Natural killer cell (primary cell): Measurements from ENCODE around the gene SESN1. TPM values are rescaled to one million over a fixed set of nuclear protein-coding genes. Genes with fewer than 3 reads are reported as not detected.

Experiments used
- ATAC-seq, 3 donors: fragments of 150-1000 bp in 2 of 3; fragments of 200-7000 bp in 1 of 3; cut with Tn5 transposase; 1 replicate in 1 of 3; 2 replicates in 2 of 3; pipeline ENCODE4 v1.10.0; 2021; ENCODE audit warnings: mild to moderate bottlenecking in 2 of 3, moderate library complexity in 2 of 3
- DNase-seq, 2 donors: peaks; one replicate each; pipeline versions ENCODE4 v3.0.0 to v3.0.0-alpha.2; 2013 to 2021; ENCODE audit warnings: mixed read lengths in 1 of 2
- H3K27ac ChIP-seq: one replicate; pipeline ENCODE4 v1.5.1; 2013; ENCODE audit warnings: mild to moderate bottlenecking, low read length
- H3K27me3 ChIP-seq: one replicate; pipeline ENCODE4 v1.6.1; 2013; ENCODE audit warnings: low read length; ENCODE audit not compliant: control insufficient read depth, insufficient read depth
- H3K36me3 ChIP-seq: one replicate; pipeline ENCODE4 v1.6.1; 2013; ENCODE audit warnings: low read length; ENCODE audit not compliant: control insufficient read depth, insufficient read depth
- H3K4me1 ChIP-seq: one replicate; pipeline ENCODE4 v1.6.1; 2013; ENCODE audit warnings: low read length; ENCODE audit not compliant: control insufficient read depth, insufficient read depth
- H3K4me3 ChIP-seq: one replicate; pipeline ENCODE4 v1.5.1; 2013; ENCODE audit warnings: low read length
- H3K9me3 ChIP-seq: one replicate; pipeline ENCODE4 v1.6.1; 2013; ENCODE audit warnings: low read length; ENCODE audit not compliant: control insufficient read depth, insufficient read depth
- H3K27ac Mint-ChIP-seq, 2 donors: one replicate each; pipeline ENCODE4 v1.8.0; 2022; ENCODE audit warnings: mild to moderate bottlenecking in 2 of 2, mixed read lengths in 2 of 2, moderate library complexity in 1 of 2
- H3K27me3 Mint-ChIP-seq, 2 donors: one replicate each; pipeline ENCODE4 v1.8.0; 2022; ENCODE audit warnings: low read depth in 2 of 2, mixed read lengths in 2 of 2
- H3K36me3 Mint-ChIP-seq: one replicate; pipeline ENCODE4 v1.8.0; 2022; ENCODE audit warnings: mixed read lengths
- H3K4me1 Mint-ChIP-seq, 2 donors: one replicate each; pipeline ENCODE4 v1.8.0; 2022; ENCODE audit warnings: mixed read lengths in 2 of 2
- H3K4me3 Mint-ChIP-seq: one replicate; pipeline ENCODE4 v1.8.0; 2022; ENCODE audit warnings: mild to moderate bottlenecking, moderate library complexity, mixed read lengths
- H3K9me3 Mint-ChIP-seq, 2 donors: one replicate each; pipeline ENCODE4 v1.8.0; 2022; ENCODE audit warnings: mixed read lengths in 2 of 2
- CTCF ChIP-seq: fragments of 200-600 bp; IDR thresholded peaks from one replicate; pipeline ENCODE4 v1.8.0; 2022; ENCODE audit warnings: antibody characterized with exemption
- WGBS: methylation state at CpG from one replicate; pipeline ENCODE4 v1.1.7; 2013; ENCODE audit warnings: missing lambda C conversion rate; ENCODE audit not compliant: insufficient coverage; 5-methylcytosine and 5-hydroxymethylcytosine counted together
- intact Hi-C: fragments of 100-400 bp; cut with micrococcal nuclease; formaldehyde crosslinking; loops from one replicate; pipeline ENCODE4 v1.14.2; 2022
- total RNA-seq, 4 donors: library from RNA; stranded (reverse); fragments of 120-200 nt in 1 of 4; gene quantifications; one replicate each; pipeline versions ENCODE4 v1.2.3 to v1.2.4, GENCODE V29; 2013 to 2022

Gene SESN1
- total RNA-seq, 3 donors from 2014 or later (not counting 1 experiment from before 2014, with no cell fraction given), result 52.9 to 106 (median 68.9) TPM

GRCh38 chr6:108957221-108957620, 137.4 kb downstream of the SESN1 start:
- no peak for DNase-seq
- Histone ChIP-seq H3K27ac (no peak overlapping the region), H3K4me1 (peaks cover 40% of the 10 kb centered on the region), H3K27me3 (no peaks in the 10 kb centered on the region), H3K9me3 (no peaks in the 10 kb centered on the region), H3K36me3 (no peaks in the 10 kb centered on the region), H3K4me3 (no peak overlapping the region)
- Mint-ChIP-seq H3K9me3 (no peaks in the 10 kb centered on the region), H3K4me1 (peaks cover 32 to 38% of the 10 kb centered on the region in 2 donors), H3K4me3 (no peak overlapping the region), H3K27ac (no peak overlapping the region), H3K36me3 (no peaks in the 10 kb centered on the region), H3K27me3 (peaks cover 0 to 5% of the 10 kb centered on the region in 2 donors)
- no peak for TF ChIP-seq CTCF
- intact Hi-C loops, result no loop called here
- ATAC-seq, result no peak
- 65% methylated on average over 4 of the region's 4 CpGs for WGBS

GRCh38 chr6:108955329-108955949, 139.2 kb downstream of the SESN1 start:
- H3K9me3 Mint-ChIP-seq, result no peaks in the 10 kb centered on the region
- DNase-seq (no peak), ATAC-seq (peak in 2 of 3 donors; percentile 64 to 65)
- H3K9me3 ChIP-seq, result no peaks in the 10 kb centered on the region
- peaks cover 27 to 33% of the 10 kb centered on the region in 2 donors for H3K4me1 Mint-ChIP-seq
- H3K4me1 ChIP-seq, result peaks cover 38% of the 10 kb centered on the region
- no peak overlapping the region for H3K27ac ChIP-seq
- no peak overlapping the region for H3K4me3 ChIP-seq
- peaks cover 0 to 4% of the 10 kb centered on the region in 2 donors for H3K27me3 Mint-ChIP-seq
- peak overlapping the region; percentile 76 for H3K27ac Mint-ChIP-seq
- no peaks in the 10 kb centered on the region for H3K36me3 Mint-ChIP-seq
- H3K27me3 ChIP-seq, result no peaks in the 10 kb centered on the region
- H3K36me3 ChIP-seq, result no peaks in the 10 kb centered on the region
- peak overlapping the region; percentile 73 for H3K4me3 Mint-ChIP-seq
- intact Hi-C loops, result no loop called here
- TF ChIP-seq CTCF, result no peak
- 65% methylated on average over 15 of the region's 15 CpGs for WGBS

GRCh38 chr6:108953681-108954080, 141.0 kb downstream of the SESN1 start:
- H3K4me3 ChIP-seq, result no peak overlapping the region
- H3K4me1 Mint-ChIP-seq, result peaks cover 14 to 17% of the 10 kb centered on the region in 2 donors

More at GRCh38 chr6:108953681-108954080, 141.0 kb downstream of the SESN1 start:
- no peak overlapping the region for H3K4me3 Mint-ChIP-seq
- Histone ChIP-seq H3K4me1 (peaks cover 23% of the 10 kb centered on the region), H3K36me3 (no peaks in the 10 kb centered on the region), H3K27me3 (no peaks in the 10 kb centered on the region), H3K27ac (no peak overlapping the region), H3K9me3 (no peaks in the 10 kb centered on the region)
- TF ChIP-seq CTCF, result no peak
- H3K36me3 Mint-ChIP-seq, result no peaks in the 10 kb centered on the region
- H3K27me3 Mint-ChIP-seq, result no peaks in the 10 kb centered on the region
- DNase-seq (no peak), ATAC-seq (no peak)
- H3K27ac Mint-ChIP-seq, result no peak overlapping the region
- no peaks in the 10 kb centered on the region for H3K9me3 Mint-ChIP-seq
- intact Hi-C loops, result no loop called here
